ENCODE data around the gene FBXO47. TPM values are rescaled to one million over a fixed set of nuclear protein-coding genes. Genes with fewer than 3 reads are reported as not detected.

The FBXO47 gene
- total and polyA plus RNA-seq, 10 of the 15 experiments (the other 5 are each of a cell fraction or from before 2014, with no cell fraction given), result 0.04 to 0.06 (median 0.06) TPM; not detected in 7

GRCh38 chr17:38926293-38927070 is 40.7 kb downstream of the FBXO47 start (continued):
- TF ChIP-seq RUNX3 (IDR thresholded peaks at IDR 0.05; ENCODE audit: low read length), result peak; percentile 92
- no peak for TF ChIP-seq PRDM15 (CRISPR knock-in tag; IDR thresholded peaks at IDR 0.05)
- TF ChIP-seq KAT2A (conservative IDR thresholded peaks at IDR 0.05; ENCODE audit: control insufficient read depth, low read depth, low read length), result no peak
- no peak for TF ChIP-seq SMARCA5 (IDR thresholded peaks at IDR 0.05)
- TF ChIP-seq USF2 (IDR thresholded peaks at IDR 0.05; ENCODE audit: borderline replicate concordance, low read depth, low read length), result no peak
- TF ChIP-seq KDM1A (IDR thresholded peaks at IDR 0.05; ENCODE audit: borderline replicate concordance), result no peak
- TF ChIP-seq CUX1 (IDR thresholded peaks at IDR 0.05; ENCODE audit: insufficient replicate concordance, low read depth, low read length), result no peak
- TF ChIP-seq ETV6 (conservative IDR thresholded peaks at IDR 0.05 in 1 of 2, IDR thresholded peaks at IDR 0.05 in 1 of 2; ENCODE audit: borderline replicate concordance in 1 of 2, low read depth in 1 of 2), result peak in 1 of 2 experiments; percentile 58; a peak in 1 of 4 replicates
